HG03139 (cell line): ENCODE measurements around the gene HSD11B2.

Source experiments
- ATAC-seq: cut with Tn5 transposase; IDR thresholded peaks from one replicate; pipeline ENCODE4 v1.9.1; 2021; ENCODE audit not compliant: unreplicated experiment

Gene HSD11B2

DNA sequence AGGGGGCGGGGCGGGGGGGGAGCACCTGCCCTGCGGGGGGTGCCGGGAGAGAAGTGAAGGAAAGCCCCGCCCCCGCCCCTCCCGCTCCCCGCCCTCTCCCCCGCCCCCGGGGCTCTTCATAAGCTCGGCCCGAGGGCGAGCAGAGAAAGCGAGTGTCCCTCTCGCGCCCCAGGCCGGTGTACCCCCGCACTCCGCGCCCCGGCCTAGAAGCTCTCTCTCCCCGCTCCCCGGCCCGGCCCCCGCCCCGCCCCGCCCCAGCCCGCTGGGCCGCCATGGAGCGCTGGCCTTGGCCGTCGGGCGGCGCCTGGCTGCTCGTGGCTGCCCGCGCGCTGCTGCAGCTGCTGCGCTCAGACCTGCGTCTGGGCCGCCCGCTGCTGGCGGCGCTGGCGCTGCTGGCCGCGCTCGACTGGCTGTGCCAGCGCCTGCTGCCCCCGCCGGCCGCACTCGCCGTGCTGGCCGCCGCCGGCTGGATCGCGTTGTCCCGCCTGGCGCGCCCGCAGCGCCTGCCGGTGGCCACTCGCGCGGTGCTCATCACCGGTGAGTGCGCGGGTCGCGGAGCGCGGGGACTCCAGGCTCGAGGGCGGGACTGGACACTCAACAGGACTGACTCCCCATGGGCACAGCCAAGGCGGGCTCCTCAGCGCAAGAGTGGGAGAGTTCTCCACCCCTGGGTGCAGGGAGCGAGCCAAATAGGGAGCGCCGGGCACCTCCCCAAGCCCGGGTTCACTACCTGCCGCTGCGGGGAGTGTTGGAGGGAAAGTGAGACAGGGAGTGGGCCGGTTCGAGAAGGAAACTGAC, at the start of gene HSD11B2:
Gene HSD11B2, plus strand, starts transcription at position 145 of the 798 bp plus-strand sequence. Its CDS starts 128 bp downstream, at position 273.
- ATAC-seq, result no peak

DNA sequence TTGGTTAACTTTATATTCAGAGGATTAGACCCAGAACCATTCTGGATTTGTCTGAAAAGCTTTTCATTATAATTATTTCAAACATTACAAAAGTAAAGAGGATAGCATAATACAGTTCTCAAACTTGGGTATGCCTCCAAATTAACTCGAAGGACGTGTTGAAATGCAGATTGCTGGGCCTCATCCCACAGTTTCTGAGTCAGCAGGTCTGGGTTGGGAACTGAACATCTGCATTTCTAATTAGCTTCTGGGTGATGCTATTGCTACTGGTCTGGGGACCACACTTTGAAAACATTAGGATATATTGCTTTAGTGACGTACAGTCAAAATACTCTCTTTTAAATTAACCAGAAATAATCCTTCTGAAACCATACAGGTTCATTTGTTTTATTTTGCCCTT, 47.6 kb upstream of the HSD11B2 start:
- ATAC-seq, result no peak

- ATAC-seq, result no peak
Observed at GRCh38 chr16:67384778-67385510, 46.0 kb upstream of the HSD11B2 start.

DNA sequence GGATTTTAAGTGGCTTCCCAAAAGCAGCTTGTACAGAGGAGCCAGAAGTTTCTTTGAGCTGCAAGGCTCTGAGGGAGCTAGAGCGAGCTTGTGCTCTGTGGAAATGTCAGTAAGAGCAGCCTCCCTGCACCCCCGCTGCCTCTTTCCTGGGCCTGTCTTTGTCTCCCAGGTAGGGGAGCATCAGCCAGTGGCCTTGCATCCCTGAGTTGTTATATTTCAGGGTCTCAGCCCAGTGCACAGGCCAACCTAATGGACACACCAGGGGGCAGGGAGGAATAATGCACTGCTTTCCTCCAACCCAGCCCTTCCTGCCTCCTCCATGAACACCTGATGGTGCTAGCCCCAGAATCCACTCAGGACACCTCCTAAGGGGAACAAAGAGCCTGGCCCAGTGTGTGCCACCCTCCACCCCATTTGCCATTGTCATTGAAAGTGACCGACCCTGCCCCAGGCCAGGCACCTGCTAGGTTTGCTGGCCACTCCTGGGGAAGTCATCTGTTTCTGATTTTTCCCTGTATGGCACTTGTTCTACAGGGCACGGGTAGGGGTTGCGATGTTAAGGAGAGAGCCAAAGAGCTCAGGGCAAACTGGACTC, 44.0 kb upstream of the HSD11B2 start:
- no peak for ATAC-seq

DNA sequence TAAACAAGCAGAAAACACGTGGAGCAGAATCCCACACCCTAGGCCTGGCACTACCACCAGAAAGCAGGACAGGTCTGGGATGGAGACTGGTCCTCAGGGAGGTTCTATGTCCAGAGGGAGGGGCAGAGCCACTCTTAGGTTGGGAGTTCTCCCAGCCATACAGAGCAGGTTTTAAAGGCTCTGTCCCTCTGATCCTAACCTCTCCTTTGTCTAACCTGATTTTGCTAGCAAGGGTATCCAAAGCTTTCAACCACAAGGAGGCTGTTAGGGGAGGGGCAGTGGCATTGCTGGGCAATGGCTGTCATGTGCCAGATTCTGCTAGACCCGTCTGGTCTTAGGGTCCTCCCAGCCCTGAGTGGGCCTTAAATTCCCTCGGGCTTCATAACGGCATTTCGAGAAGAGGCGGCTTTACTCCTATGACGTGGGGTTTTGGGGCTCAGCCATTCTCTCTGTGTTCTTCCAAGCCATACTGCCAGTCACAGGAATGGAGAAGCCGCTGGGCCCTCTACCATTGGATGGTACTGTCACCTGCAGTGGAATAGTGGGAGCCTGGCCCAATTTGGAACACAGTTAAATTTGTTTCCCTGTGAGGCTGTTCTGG, 43.3 kb upstream of the HSD11B2 start:
- ATAC-seq, result no peak

- no peak for ATAC-seq
Observed at GRCh38 chr16:67388191-67388590, 42.7 kb upstream of the HSD11B2 start.

DNA sequence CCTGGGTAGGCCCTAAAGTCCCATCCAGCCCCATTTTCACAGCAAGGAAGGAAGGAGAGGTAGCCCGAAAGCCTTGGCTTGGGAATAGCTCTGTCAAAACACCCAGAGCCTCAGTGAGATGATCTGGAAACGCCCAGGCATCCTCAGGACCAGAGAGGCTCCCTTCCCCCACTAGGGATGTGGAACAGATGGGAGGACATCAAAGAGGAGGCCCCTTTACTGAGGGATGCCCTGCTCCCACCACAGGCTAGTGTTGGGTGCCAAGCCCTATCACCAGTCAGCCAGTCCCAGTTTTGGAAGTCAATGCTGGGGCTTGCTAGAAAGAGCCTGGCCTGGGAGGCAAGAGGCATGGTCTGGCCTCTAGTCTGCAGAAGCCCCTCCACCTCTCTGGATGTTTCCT, 42.3 kb upstream of the HSD11B2 start:
- ATAC-seq, result no peak

- no peak for ATAC-seq
Observed at GRCh38 chr16:67389911-67390815, 40.8 kb upstream of the HSD11B2 start.

GRCh38 chr16:67390816-67391423, 40.0 kb upstream of the HSD11B2 start:
- no peak for ATAC-seq

- ATAC-seq, result no peak
Observed at GRCh38 chr16:67391424-67392300, 39.3 kb upstream of the HSD11B2 start.

DNA sequence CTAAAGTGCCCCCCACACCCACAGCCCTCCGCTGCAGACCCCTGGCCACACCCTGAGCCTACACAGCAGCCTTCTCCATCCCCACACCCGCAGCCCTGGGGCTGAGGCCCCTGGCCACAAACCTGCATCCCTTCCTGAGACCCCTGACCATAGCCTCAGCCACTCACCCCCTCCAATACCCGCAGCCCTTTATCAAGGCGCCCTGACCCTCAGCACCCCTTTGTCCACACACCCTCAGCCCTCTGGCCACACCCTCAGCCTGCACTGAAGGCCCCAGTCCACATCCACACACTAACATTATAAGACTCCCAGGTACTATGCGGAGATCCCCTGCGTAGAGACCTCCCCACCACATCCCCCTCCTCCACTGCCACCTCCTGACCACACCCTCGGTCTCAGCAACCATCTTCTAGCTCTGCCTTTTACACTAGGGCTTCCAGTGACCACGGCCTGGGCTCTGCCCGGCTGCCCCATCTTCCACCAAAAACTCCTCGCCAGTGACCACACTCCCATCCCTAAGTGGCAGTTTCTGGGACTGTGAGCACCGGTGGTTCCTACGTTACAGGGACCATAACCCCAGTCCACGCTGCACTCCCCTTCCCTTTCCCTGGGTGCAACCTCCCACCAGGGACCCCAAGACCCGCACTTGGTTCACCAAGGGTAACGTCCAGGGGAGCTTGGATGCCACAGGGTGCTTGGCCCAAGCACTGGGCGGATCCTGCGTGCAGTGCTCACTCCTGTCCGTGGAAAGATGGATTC, 38.4 kb upstream of the HSD11B2 start:
- no peak for ATAC-seq

- ATAC-seq, result no peak
Observed at GRCh38 chr16:67393111-67393787, 37.7 kb upstream of the HSD11B2 start, which contains the start of gene TPPP3. Gene TPPP3 (minus strand): TSS chr16:67393498. CDS start chr16:67391111, 2,387 bp downstream.

DNA sequence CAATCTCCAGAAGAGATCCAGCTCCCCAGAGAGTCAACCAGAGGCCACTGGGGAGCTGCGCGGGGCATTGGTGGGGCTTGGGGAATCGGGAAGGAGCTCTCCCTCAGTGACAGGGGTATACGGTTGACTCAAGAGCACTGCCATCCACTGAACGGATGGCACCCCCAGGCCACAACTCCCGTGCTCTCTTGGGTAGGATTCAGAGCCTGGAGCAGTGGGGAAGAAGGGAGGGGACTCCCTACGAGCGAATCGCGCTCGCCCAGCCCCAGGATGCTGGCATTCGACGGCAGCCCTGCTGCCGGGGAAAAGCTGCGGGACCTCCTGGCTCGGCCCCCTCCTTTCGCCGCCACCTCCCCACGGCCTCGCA, 37.1 kb upstream of the HSD11B2 start:
- no peak for ATAC-seq

DNA sequence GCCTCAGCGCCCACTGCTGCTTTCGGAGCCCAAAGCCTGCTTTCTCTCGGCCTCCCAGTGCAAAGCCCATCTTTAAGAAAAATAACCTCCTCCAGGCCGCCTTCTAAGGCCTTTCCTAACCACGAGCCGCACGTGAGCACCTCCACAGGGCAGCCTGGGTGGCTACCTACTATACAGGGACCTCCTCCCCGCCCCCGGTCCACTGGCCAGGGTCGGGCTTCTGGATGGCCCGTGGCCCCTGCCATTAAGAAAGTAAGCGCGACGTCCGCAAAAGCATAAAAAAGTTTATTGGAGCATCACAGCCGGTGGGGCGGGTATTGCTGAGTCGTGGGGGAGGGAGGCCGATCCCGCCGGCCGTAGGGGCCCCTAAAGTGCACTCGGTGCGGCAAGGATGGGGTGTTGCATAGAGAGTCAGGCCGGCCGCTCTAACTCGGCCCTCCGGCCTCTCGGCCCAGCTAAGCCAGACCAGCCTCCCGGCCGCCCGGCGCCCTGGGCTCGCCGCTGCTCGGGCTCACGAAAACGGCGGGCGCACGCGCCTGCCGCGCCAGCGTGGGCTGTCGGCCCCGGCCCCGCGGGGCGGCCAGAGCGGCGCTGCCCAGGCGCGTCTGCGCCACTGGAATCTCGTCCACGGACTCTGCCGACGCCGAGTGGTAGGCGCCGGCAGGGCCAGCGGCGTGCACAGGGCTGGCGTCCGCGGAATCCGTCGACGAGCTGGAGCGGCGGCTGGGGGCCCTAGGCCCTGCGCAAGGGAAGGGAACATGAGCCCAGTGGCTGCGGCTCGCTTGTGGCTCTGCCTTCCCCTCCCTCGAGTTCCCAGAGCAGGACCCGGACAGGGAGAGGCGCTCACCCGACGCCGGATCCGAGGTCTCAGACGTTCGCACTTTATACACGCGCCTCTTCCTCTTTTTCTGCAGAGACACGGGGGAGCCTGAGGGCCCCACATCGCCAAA, 36.5 kb upstream of the HSD11B2 start:
- no peak for ATAC-seq

DNA sequence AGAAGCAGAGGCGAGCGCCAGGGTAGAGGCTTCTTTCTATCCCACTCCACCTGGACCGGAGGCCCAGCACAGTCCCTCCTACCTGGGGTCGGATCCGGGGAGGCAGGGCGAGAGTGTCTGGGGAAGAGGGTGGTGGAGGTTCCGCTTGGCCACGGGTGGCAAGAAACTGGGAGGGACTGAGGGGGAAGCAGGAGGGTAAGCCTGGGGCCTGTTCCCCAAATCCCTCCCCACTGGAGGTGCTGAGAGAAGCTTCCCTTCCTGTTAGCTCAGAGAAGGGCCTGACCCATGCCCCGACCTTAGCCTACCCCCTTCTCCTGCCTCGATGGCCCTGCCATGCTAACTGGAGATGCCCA, 35.8 kb upstream of the HSD11B2 start:
- ATAC-seq, result no peak

- no peak for ATAC-seq
Observed at GRCh38 chr16:67395458-67396158, 35.3 kb upstream of the HSD11B2 start.
